Fibroblast of skin of left biceps (primary cell): ENCODE data around the gene NIM1K.
"Not testable (repeated sequence)": the region's sequence is repeated elsewhere in the genome, so short reads cannot be mapped to it uniquely, and the experiment has no call there.

Source experiments
- DNase-seq, 2 experiments: peaks; one replicate each; pipeline ENCODE4 v3.0.0-alpha.2; 2013; ENCODE audit warnings: low read depth in 2 of 2

The NIM1K gene

GRCh38 chr5:43190755-43191603, 1.0 kb upstream of the NIM1K start:
- DNase-seq: no peak

GRCh38 chr5:43192558-43193180, 644 bp downstream of the NIM1K start:
- DNase-seq: no peak

GRCh38 chr5:43193181-43193893, 1.3 kb downstream of the NIM1K start:
- DNase-seq: peak; percentile 84 to 86

DNA sequence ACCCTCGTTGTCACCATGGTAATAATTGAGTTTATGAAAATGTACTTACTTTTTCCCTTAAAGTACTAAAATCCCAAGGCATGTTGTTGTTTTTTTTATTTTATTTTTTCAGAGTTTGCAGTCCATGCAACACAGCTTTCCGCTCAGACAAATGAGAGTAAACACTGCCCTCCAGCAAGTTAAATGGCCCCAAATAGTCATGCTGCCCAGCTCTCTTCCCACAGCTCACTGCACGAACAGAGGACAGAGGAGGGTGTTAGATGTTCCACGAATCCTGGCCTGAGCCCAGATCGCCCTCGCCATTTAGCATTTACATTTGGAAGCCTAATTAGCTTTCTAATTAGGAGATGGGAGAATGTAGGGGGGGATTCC, 1.9 kb downstream of the NIM1K start:
- no peak for DNase-seq

DNA sequence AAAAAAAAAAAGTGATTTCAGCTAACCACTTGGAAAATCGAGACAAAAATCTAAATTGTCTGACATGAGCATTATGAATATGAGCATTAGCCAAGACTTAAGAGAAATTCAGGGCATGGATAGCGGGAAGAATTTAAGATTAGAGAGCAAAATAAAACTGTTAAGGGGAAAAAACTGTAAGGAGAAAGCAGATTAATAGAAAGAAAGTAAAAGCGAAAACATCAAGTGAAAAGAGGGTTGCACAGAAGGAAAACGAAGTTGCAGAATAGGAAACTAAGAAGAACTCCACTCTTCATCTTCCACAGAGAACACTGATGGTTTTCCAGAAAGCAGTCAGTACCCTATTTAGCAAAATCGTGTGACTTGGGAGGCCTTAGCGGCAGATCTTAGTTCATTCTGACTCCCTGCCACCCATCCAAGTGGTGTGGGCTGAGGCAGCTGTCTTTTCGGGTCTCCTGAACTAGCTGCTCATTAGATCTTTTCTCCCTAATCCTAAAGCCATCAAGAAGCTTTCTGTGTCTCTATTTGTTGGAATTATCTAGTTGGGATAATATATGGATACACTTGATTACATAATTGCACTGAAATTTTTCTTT, 3.7 kb downstream of the NIM1K start:
- no peak for DNase-seq

DNA sequence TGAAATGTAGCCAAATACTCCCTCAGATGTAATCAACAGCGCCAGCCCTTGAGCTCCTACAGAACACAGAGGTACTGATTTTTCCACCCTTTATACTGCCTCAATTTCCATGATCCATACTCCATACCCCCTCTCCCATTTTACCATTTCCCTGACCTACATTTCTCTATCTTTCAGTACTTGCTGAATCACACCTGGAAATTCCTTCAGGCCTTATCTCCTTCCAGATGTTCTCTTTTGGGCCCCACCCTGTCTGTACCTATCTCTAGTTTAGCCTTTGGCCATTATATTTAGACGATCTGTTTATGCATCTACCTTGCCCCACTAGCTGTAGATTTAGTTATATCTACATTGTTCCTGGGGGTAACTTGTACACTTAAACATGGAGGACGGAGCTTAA, 5.5 kb downstream of the NIM1K start:
- no peak for DNase-seq

- not testable (repeated sequence) for DNase-seq
Measured at GRCh38 chr5:43201442-43201841, 9.4 kb downstream of the NIM1K start.

DNA sequence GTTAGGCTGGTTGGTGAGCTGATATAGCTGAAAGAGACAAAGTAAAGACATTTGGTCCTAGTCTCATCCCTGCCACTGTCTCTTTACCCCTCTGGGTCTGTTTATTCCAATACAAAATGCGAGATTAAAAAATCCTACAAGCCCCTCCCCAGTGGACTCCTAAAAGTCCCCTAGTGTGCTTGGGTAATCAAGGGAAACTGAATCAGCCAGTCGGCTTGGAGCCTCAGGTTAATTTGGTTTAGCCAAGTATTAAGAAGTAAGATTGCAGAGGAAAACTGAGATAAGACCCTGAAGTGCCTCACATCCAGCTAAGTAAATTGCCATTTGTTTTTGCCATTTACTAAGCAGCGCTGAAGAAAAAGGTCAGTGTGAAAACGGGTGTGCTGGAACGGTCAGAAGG, 10.4 kb downstream of the NIM1K start:
- no peak for DNase-seq

DNA sequence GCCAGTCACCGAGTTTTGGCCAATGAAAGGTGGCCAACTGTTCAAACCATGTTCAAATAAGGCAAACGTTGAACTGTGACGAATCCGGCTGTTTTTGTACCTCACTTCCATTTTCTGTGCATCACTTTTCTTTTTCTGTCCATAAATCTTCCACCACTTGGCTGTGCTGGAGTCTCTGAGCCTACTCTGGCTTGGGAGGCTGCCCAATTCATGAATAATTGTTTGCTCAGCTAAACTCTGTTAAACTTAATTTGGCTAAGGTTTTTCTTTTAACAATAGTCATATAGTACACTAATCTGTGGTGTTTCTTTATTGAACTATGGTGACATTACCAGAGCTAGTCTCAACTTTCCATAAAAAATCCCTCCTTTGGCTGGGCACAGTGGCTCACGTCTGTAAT, 11.3 kb downstream of the NIM1K start:
- no peak for DNase-seq

DNA sequence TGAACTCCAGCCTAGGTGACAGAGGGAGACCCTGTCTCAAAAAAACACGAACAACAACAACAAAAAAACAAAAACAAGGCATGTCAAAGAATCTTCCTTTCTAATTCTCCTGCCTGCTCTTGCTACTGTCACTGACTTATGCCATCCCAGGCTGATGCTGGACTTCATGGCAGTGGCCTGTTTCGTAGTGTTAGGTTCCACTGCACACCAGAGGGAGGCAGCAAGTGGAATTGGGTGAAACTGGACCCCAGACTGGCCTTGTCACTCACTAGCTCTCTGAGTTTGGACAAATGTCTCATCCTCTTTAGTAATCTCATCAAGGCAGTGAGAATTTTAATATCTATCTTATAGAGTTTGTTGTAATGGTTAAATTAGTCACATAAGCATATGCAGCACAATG, 12.9 kb downstream of the NIM1K start:
- DNase-seq: no peak

DNA sequence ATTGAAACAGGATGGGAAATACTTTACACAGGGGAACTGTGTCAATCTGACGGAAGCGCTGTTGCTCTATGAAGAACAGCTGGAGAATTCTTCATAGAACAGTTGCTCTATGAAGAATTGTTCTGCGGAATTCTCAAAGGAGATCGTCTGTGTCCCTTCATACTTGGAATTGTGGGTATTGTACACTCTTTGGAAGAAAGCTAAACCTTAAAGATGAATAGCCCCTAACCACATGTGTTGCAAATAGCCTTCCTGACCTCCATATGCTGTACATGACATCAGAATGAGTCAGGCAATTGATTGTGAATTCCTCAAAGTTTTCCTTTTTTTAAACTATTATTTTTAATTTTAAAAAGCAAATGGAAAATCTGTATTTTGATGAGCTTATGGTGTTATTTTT, 15.6 kb downstream of the NIM1K start:
- peak; percentile 33 to 44 for DNase-seq

DNA sequence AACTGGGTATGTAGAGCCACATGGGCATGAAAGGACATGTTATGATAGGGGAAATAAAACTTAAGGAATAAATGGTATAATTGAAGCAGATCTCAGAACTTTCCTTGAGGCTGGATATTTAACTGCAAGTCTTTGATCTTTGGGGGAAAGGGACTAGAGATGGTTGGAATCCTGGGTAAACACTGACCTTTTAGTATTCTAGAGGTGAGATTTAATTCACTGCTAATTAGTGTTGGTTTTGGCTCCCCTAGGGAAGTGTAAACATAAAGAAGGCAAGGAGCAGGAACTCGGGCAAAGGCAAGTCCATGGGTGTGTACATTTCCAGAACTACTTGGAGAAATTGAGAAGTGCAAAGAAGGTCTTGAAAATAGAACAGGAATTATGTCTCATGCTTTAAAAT, 16.6 kb downstream of the NIM1K start:
- no peak for DNase-seq

DNA sequence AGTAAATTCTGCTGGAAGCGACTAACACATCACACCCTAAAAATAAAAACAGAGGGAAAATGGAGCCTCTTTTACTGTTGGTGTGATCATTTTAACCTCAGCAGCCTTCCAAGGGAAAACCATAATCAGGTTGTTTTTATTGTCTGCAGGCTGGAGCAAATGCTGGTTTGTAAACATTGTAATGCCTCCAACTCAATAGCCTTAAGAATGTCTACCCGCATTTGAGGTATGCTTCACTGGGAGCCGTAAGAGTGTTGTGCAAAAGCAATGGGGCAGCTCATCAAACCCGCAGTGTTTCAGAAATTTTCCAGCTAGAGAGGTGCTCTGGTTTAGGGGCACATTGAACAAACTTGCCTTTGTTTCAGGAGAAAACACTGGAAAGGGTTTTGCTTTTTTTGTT, 17.0 kb downstream of the NIM1K start:
- no peak for DNase-seq

GRCh38 chr5:43209833-43210232, 17.8 kb downstream of the NIM1K start:
- DNase-seq: no peak

GRCh38 chr5:43210570-43210969, 18.5 kb downstream of the NIM1K start:
- DNase-seq: no peak

DNA sequence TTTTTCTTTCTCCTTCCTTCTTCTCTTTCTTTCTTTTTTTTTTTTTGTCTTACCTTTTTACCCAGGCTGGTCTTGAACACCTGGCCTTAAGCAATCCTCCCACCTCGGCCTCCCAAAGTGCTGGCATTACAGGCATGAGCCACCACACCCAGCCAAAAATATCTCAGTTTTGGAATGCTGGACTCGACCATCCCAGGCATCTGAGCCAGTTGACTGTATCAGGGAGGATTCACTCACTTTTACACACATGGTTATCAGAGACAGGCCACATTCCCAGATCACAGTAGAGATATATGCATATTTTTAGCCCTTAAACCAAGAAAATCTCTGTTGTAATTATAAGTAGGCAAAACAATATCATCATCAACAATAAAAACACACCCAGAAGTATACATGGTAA, 21.9 kb downstream of the NIM1K start:
- DNase-seq: no peak

- DNase-seq: no peak
Measured at GRCh38 chr5:43215073-43215631, 23.1 kb downstream of the NIM1K start.

GRCh38 chr5:43216941-43217340, 24.9 kb downstream of the NIM1K start:
- no peak for DNase-seq

- no peak for DNase-seq
Measured at GRCh38 chr5:43219120-43219519, 27.1 kb downstream of the NIM1K start.

DNA sequence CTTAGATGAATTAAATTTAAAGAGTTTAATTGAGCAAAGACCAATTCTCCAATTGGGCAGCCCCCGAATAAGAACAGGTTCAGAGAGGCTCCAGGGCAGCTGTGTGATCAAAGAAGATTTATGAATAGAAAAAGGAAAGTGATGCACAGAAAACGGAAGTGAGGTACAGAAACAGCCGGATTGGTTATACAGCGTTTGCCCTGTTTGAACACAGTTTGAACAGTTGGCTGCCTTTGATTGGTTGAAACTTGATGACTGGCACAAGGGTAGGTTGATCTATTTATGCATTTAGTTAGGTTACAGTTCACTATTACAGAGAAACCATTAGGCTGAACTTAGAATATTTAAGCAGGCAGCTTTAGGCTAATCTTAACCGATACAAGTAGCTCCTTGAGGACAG, 29.5 kb downstream of the NIM1K start:
- DNase-seq: no peak

- DNase-seq: no peak
Measured at GRCh38 chr5:43225649-43226245, 33.7 kb downstream of the NIM1K start.

GRCh38 chr5:43227655-43228054, 35.6 kb downstream of the NIM1K start:
- peak in 1 of 2 experiments; percentile 19 for DNase-seq
